ENCODE results near the gene PTS. TPM values are rescaled to one million over a fixed set of nuclear protein-coding genes. Genes with fewer than 3 reads are reported as not detected.
"Not testable (repeated sequence)": the region's sequence is repeated elsewhere in the genome, so short reads cannot be mapped to it uniquely, and the experiment has no call there.

PTS gene
- total RNA-seq, 1 donor from 2014 or later, result 108 TPM

DNA sequence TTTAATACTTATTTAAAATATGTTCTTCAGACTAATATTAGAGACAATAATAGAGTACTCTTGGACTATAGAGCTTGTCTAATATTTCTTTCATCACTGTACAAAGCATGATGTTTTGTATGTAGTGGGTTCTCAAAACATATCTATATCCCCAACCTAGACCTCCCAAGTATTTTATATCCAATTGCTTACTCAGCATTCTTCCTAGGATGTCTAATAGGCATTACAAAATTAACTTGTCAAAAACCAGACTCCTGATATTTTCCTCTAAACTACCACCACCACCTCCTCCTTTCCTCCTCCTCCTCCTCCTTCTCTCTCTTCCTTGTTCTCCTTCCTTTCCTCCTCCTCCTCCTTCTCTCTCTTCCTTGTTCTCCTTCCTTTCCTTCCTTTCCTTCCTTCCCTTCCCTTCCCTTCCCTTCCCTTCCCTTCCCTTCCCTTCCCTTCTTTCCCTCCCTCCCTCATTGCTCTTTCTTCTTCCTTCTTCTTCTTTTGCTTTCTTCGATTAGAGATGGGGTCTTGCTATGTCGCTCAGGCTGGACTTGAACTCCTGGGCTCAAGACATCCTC lies 29.6 kb upstream of the PTS start:
- Histone ChIP-seq H3K9ac (no peak overlapping the region), H3K79me2 (ENCODE audit: low read depth) (no peaks in the 10 kb centered on the region), H3K4me2 (no peak overlapping the region), H3K27ac (no peak overlapping the region), H3F3A (ENCODE audit: low read depth) (no peaks in the 10 kb centered on the region), H3K9me3 (ENCODE audit: low read depth) (no peaks in the 10 kb centered on the region), H4K20me1 (ENCODE audit: low read depth) (no peaks in the 10 kb centered on the region), H2AFZ (replicated peaks) (no peak overlapping the region), H3K36me3 (no peaks in the 10 kb centered on the region), H3K4me3 (no peak overlapping the region), H3K27me3 (peaks cover 31% of the 10 kb centered on the region), H3K4me1 (no peaks in the 10 kb centered on the region)
- no peak overlapping the region for H3K27ac Mint-ChIP-seq
- H3K27me3 Mint-ChIP-seq (ENCODE audit: insufficient read depth, low read depth), result peaks cover 4% of the 10 kb centered on the region
- no peaks in the 10 kb centered on the region for H3K4me1 Mint-ChIP-seq
- H3K9me3 Mint-ChIP-seq, result no peaks in the 10 kb centered on the region
- TF ChIP-seq, protein P1, sequence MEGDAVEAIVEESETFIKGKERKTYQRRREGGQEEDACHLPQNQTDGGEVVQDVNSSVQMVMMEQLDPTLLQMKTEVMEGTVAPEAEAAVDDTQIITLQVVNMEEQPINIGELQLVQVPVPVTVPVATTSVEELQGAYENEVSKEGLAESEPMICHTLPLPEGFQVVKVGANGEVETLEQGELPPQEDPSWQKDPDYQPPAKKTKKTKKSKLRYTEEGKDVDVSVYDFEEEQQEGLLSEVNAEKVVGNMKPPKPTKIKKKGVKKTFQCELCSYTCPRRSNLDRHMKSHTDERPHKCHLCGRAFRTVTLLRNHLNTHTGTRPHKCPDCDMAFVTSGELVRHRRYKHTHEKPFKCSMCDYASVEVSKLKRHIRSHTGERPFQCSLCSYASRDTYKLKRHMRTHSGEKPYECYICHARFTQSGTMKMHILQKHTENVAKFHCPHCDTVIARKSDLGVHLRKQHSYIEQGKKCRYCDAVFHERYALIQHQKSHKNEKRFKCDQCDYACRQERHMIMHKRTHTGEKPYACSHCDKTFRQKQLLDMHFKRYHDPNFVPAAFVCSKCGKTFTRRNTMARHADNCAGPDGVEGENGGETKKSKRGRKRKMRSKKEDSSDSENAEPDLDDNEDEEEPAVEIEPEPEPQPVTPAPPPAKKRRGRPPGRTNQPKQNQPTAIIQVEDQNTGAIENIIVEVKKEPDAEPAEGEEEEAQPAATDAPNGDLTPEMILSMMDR (IDR thresholded peaks at IDR 0.05), result no peak
- no peak for TF ChIP-seq EZH2phosphoT487 (IDR thresholded peaks at IDR 0.05)
- TF ChIP-seq EZH2 (IDR thresholded peaks at IDR 0.05), result no peak
- H3K36me3 Mint-ChIP-seq, result no peaks in the 10 kb centered on the region
- H3K4me3 Mint-ChIP-seq, result no peak overlapping the region
- no peak for DNase-seq (ENCODE audit: low spot score)

- not testable (repeated sequence) for H2AFZ ChIP-seq (replicated peaks); H3K36me3 Mint-ChIP-seq; H3K4me3 Mint-ChIP-seq
These were observed 27.1 kb upstream of the PTS start for GRCh38 chr11:112199101-112199500.

GRCh38 chr11:112200252-112200651 lies 26.0 kb upstream of the PTS start:
- no peaks in the 10 kb centered on the region for H3K4me1 Mint-ChIP-seq
- H3K27ac ChIP-seq, result no peak overlapping the region

More at GRCh38 chr11:112199101-112199500, 27.1 kb upstream of the PTS start:
- not testable (repeated sequence) for H3F3A ChIP-seq (ENCODE audit: low read depth); H3K36me3 ChIP-seq; H3K27me3 Mint-ChIP-seq (ENCODE audit: insufficient read depth, low read depth); DNase-seq (ENCODE audit: low spot score); H3K9ac ChIP-seq; H3K4me1 ChIP-seq; H3K79me2 ChIP-seq (ENCODE audit: low read depth); H3K27ac Mint-ChIP-seq; H3K4me3 ChIP-seq; H4K20me1 ChIP-seq (ENCODE audit: low read depth); H3K9me3 ChIP-seq (ENCODE audit: low read depth); H3K4me2 ChIP-seq; H3K4me1 Mint-ChIP-seq; H3K9me3 Mint-ChIP-seq; H3K27ac ChIP-seq
- H3K27me3 ChIP-seq, result peaks cover 31% of the 10 kb centered on the region

GRCh38 chr11:112206071-112206470 lies 20.2 kb upstream of the PTS start:
- Histone ChIP-seq H3K9ac (no peak overlapping the region), H3K4me1 (no peaks in the 10 kb centered on the region), H3K36me3 (no peaks in the 10 kb centered on the region), H2AFZ (replicated peaks) (no peak overlapping the region), H3K27ac (no peak overlapping the region), H3K4me3 (no peak overlapping the region), H3K9me3 (ENCODE audit: low read depth) (no peaks in the 10 kb centered on the region), H3K27me3 (peaks cover 28% of the 10 kb centered on the region), H3K79me2 (ENCODE audit: low read depth) (no peaks in the 10 kb centered on the region), H3K4me2 (no peak overlapping the region), H3F3A (ENCODE audit: low read depth) (no peaks in the 10 kb centered on the region), H4K20me1 (ENCODE audit: low read depth) (no peaks in the 10 kb centered on the region)
- Mint-ChIP-seq H3K4me3 (no peak overlapping the region), H3K9me3 (peaks cover 3% of the 10 kb centered on the region), H3K27me3 (ENCODE audit: insufficient read depth, low read depth) (no peaks in the 10 kb centered on the region), H3K36me3 (no peaks in the 10 kb centered on the region), H3K27ac (no peak overlapping the region), H3K4me1 (no peaks in the 10 kb centered on the region)
- TF ChIP-seq EZH2phosphoT487 (IDR thresholded peaks at IDR 0.05) (no peak), EZH2 (IDR thresholded peaks at IDR 0.05) (no peak)
- TF ChIP-seq, protein P1 (IDR thresholded peaks at IDR 0.05), result no peak
- DNase-seq (ENCODE audit: low spot score), result no peak

More at GRCh38 chr11:112200252-112200651, 26.0 kb upstream of the PTS start:
- no peak overlapping the region for H3K27ac Mint-ChIP-seq
- Histone ChIP-seq H3K9me3 (ENCODE audit: low read depth) (no peaks in the 10 kb centered on the region), H3F3A (ENCODE audit: low read depth) (no peaks in the 10 kb centered on the region), H3K36me3 (no peaks in the 10 kb centered on the region), H3K4me3 (no peak overlapping the region), H3K79me2 (ENCODE audit: low read depth) (no peaks in the 10 kb centered on the region), H3K27me3 (peaks cover 31% of the 10 kb centered on the region), H2AFZ (replicated peaks) (no peak overlapping the region), H3K9ac (no peak overlapping the region), H3K4me1 (no peaks in the 10 kb centered on the region), H4K20me1 (ENCODE audit: low read depth) (no peaks in the 10 kb centered on the region), H3K4me2 (no peak overlapping the region)
- peaks cover 4% of the 10 kb centered on the region for H3K27me3 Mint-ChIP-seq (ENCODE audit: insufficient read depth, low read depth)
- no peak for DNase-seq (ENCODE audit: low spot score)
- H3K4me3 Mint-ChIP-seq, result no peak overlapping the region
- TF ChIP-seq, protein P1 (IDR thresholded peaks at IDR 0.05), result no peak
- TF ChIP-seq EZH2phosphoT487 (IDR thresholded peaks at IDR 0.05) (no peak), EZH2 (IDR thresholded peaks at IDR 0.05) (no peak)
- H3K9me3 Mint-ChIP-seq, result no peaks in the 10 kb centered on the region
- H3K36me3 Mint-ChIP-seq, result no peaks in the 10 kb centered on the region

All from neural progenitor cell (in vitro differentiated cells).